CD4-positive, alpha-beta T cell treated with Interleukin-17A for 1 hour (primary cell): ENCODE data around the gene C6orf47.
A peak's percentile ranks its signal among the peaks of the same experiment; 100 is the strongest.
"Not testable (repeated sequence)": the region's sequence is repeated elsewhere in the genome, so short reads cannot be mapped to it uniquely, and the experiment has no call there.

Experiments used
- DNase-seq: peaks from one replicate; pipeline ENCODE4 v3.0.0-alpha.2; 2020

Gene C6orf47, protein sequence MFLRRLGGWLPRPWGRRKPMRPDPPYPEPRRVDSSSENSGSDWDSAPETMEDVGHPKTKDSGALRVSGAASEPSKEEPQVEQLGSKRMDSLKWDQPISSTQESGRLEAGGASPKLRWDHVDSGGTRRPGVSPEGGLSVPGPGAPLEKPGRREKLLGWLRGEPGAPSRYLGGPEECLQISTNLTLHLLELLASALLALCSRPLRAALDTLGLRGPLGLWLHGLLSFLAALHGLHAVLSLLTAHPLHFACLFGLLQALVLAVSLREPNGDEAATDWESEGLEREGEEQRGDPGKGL

DNA sequence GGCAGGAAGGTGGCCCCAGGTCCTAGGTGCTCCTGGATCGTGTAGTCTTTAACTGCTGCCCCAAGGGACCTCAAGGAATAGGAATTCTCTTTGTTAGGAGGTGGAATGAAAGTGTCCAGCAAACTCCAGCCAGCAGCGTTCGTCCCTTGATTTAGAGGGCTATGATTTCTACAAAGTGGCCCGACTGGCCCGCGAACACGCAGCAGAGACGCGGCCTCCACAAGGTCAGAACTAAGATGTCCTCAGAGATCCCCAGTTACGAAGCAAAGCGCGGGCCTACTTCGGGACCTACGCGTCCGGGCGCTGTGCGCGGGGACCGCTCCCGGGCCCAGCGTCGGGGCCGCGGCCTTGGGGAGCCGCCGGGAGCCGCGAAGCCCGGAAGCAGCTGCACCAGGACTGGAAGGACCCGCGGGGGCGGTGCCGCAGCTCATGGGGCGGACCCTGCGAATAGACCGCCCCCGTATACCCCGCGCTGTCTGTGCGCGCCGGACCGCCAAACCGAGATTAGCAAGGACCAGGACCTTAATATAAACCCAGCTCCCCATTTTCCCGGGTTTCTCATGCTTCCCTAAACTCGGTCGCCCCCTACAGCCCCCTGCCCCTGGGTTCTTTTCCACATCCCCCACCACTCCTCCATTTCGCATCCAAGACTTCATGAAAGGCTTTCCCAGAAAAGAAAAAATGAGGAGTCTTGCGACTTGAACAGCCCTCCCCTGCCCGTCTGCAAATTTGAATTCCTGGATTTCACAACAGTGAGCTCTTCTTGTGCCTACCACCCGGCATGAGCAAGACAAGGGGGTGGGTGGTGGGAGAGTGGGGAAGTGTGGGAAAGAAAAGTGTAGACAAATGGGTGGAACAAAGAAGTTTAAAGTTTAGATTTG, at the start of gene C6orf47:
Gene C6orf47, minus strand, starts transcription at position 398 of the 881 bp plus-strand sequence. CDS start 831 bp downstream, outside the sequence.
- peak; percentile 78 for DNase-seq

DNA sequence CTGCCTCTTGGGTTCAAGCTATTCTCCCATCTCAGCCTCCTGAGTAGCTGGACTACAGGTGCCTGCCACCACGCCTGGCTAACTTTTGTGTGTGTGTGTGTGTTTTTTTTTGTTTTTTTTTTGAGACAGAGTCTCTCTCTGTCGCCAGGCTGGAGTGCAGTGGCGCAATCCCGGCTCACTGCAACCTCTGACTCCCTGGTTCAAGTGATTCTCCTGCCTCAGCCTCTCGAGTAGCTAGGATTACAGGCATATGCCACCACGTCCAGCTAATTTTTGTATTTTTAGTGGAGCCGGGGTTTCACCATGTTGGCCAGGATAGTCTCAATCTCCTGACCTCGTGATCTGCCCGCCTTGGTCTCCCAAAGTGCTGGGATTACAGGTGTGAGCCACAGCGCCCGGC, 48.6 kb upstream of the C6orf47 start:
- DNase-seq, result not testable (repeated sequence)

DNA sequence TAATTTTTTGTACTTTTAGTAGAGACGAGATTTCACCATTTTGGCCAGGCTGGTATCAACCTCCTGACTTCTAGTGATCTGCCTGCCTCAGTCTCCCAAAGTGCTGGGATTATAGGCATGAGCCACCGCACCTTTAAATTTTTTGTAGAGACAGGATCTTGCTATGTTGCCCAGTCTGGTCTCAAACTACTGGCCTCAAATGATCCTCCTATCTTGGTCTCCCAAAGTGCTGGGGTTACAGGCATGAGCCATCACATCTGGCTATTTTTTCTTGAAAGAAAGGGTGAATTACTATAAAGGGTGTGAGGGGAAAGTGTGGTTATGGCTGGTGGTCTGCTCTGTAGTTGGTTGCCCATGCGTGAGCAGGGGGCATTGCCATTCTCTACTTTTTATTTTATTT, 47.6 kb upstream of the C6orf47 start:
- DNase-seq, result no peak

DNA sequence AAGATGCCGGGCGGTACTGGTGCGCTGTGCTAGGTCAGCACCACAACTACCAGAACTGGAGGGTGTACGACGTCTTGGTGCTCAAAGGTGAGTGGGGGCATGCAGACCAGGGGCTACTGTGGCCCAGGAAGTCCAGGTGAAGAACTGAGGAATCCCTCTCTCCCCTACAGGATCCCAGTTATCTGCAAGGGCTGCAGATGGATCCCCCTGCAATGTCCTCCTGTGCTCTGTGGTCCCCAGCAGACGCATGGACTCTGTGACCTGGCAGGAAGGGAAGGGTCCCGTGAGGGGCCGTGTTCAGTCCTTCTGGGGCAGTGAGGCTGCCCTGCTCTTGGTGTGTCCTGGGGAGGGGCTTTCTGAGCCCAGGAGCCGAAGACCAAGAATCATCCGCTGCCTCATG, 47.1 kb upstream of the C6orf47 start:
- no peak for DNase-seq

DNA sequence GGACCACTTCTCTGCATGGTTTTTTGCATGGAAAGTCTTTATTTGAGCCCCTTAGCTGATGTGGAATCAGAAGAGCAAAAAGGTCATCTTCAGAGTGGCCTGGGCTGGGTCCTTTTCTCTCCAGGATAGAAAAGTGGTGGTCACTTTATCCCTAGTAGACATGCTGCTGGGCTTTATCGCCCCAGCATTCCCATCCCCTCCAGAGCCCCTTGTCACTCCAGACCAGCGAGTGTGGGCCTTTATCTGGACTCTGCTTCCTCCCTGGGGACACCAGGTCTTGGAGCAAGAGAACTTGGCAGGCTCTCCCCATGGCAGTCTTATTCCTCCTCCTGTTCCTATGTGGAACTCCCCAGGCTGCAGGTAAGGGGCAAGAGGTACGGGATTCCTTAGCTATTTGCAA, 46.0 kb upstream of the C6orf47 start, which contains the start of gene LY6G6F:
Gene LY6G6F, plus strand, starts transcription at position 268 of the 400 bp plus-strand sequence. Its CDS starts 41 bp downstream, at position 309.
- no peak for DNase-seq

DNA sequence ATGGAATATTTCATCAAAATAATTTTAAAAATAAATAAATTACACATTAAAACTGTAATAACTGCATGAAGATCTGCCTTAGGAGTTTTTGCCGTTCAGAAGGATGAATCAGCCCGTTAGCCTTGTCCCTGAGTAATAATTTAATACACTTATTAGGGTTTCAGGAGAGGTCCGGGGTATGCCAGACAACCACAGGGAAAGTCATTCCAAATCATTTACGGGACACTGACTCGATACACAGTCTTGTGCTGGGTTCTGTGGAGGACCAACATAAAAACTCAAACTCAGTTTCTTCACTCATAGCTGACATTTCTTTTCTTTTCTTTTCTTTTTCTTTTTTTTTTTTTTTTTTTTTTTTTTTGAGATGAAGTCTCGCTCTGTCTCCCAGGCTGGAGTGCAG, 45.4 kb upstream of the C6orf47 start:
- DNase-seq, result no peak

DNA sequence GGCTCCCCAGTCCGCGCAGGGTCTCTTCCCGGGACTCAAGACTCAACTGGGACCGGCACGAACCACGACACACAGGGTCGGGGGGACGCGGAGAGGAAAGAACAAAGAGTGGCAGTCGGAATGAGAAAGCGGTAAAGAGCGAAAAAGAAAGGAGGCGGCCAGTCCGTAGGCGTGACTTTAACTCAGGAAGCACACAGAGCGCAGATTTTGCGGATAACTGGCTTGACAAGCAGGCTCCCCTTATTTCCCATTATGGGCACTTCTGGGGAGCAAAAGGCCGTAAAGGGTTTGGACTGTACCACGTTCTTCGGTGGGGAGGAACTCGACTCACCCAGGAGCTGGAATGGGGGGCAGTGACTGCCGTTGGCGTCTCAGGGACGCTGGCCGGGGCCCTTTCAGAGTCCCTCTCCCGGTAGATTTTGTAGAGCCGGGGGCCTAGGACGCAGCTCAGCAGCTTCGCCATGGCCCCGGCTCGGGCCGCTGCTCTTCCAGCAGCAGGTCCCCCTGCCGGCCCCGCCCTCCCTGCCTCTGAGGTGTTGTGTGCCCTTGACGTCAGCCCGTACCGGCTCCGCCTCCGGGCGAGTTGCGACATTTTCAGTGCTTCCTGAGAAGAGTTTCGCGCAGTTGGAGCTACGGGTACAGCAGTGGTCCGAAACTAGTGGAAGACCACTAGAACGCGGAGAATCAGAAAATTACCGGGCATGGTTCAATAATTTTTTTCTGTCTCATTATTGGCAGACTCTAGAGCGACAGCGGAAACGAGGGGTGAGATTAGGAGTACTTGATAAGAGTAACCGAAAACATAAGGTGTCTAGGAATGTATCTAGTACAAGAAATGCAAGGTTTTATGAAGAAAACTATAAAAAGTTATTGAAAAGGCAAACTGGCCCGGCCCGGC, 42.5 kb upstream of the C6orf47 start, which contains the start of gene ABHD16A:
Gene ABHD16A, minus strand, starts transcription at position 506 of the 898 bp plus-strand sequence. Its CDS starts 43 bp downstream, at position 463.
- DNase-seq, result peak; percentile 98

DNA sequence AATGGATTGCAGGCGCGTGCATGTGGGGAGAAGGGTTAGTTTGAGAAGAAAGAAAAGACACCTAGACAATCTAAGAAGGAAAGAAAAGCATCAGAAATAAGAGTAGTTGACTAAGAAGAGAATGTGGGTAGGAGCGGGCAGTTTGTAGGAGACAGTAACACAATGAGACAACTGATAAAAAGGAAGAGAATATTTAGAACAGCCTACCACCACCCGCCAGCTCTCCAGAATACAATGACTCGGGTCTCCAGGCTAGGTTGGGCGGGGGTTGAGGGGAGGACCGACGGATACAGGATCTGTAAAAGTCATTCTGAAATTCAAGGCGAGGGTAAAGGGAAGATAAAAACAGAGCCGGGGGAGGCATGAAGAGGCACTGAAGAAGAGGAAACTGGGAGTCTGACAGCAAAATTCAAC, 41.8 kb upstream of the C6orf47 start:
- peak; percentile 5 for DNase-seq

DNA sequence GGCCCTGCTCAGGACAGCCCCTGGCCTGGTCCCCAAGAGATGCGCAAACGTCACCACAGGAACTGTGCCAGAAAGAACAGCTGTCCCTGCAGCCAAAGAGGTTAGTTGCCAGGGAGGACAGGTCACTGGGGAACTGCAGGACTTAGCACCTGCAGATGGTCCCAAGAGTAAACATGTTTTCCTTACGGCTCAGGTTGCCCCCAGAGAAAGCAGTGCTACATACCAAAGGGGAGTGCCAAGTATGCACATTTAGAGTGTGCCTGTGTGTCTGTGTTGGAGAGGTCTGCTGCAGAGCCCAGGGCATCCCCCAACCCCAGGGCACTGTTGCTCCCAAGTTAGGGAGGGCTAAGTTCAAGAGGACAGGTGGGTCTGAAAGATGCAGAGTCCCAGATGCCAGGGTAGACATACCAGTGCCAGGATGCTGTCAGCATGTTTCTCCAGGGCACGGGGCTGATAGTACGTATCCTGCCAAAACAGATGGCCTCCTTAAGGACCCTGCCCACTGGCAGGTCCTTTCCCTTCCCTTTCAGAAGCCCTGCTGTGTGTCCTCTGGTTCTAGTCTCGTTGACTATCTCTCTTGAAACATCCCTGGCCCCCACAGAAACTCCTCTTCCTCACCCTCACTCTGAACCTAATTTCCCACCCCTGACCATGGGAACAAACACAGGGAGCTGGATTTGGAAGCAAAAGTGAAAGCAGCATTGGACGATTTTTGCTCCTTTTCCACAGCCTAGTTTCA, 41.3 kb upstream of the C6orf47 start:
- DNase-seq, result no peak

DNA sequence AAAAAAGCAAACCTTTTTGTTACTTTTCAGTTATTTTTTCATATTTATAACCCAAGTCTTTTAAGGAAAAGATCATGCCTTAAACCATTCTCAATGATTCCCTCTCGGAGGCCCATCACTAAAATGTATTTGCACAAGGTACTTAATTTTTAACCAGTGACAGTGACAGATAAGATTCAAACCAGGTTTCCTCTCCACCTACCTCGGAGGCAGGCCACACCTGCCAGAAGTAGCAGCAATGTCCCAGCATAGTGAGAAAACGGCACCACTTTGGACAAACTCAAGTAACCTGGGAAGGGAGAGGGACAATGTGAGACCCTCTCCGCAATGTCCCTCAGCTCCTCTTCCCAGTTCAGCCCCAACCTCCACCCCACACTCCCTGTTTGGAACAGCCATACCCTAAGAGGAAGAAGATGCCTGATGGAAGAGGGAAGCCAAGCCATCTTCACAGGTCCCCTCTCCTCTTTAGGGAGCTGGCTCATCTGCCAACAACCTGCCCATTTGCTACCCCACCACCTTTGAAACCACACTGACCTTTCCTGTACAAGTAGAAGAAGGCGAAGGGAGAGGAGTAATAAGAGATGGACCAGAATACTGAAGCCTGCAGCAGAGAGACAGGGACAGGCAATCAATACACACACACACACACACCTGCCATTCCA, 40.3 kb upstream of the C6orf47 start:
- DNase-seq, result no peak

DNA sequence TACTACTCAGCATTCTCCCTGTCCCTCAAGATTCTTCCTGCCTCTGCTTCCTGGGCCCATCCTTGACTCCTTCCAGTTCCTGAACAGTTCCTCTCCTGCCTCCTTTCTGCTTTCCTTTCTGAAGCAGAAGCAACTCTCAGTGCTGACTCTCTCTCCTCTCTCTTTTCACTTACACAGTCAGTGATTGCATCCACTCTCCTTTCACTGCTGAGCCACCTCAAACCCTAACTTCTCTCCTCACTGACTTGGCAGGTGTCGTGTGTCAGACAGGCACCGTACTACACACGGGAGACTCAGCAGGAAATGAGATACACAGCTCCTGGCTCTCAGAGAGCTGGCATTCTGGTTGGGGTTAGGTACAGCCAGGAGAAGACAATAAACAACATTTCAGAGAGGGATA, 37.0 kb upstream of the C6orf47 start:
- DNase-seq, result no peak

DNA sequence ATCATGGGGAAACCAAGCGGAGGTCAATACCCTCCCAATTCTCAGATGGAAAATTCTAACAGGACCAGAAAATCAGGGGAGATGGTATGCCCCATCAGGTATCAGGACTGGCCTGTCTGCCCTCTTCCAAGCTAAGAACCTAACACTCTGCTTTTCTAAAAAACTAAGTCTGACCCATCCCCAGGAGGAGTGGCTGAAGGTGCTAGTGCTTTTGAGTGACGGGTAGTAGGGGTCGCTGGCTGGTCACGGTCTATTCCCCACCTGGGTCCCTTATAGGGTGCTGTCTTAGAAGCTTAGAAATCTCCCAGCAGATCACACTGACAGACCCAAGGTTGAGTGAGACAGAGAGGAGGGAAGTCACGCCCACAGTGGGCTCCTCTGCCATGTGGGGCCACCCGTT, 33.0 kb upstream of the C6orf47 start:
- DNase-seq, result no peak

DNA sequence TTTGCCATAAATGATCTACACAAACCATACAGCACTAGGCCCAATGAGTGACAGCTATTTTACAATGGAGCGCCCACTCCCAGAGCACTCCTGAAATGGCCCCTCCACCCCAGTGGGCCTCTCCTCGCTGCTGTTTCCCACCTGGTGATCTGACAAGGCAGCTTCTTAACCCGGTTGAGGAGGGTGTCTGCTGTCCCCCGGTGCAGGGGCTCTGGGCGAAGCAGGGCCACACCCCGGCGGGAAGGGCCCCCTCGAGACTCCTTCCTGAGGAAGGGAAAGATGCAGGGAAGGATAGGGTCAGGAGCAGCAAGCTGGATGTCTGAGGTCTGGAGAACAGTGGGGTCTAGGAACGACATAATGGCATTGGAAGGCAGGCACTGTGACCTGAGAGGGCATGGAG, 32.3 kb upstream of the C6orf47 start:
- no peak for DNase-seq

DNA sequence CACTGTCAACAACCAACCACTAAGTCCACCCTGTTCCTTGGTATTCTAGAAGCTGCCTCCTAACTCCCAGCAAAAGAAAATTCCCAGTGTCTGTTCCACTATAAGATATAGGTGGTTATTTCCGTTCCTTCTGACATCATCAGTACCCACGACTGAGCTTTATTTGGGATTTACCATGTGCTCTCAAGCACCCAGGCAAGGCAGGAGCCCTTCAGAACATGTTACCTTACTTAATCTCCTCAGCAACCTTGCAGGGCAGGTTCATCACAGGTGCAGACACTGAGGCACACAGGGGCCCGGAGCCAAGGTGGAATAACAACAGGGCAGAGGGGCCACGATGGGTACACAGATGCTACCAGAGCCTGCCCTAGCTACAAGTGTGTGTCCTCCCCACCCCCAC, 31.8 kb upstream of the C6orf47 start:
- no peak for DNase-seq

DNA sequence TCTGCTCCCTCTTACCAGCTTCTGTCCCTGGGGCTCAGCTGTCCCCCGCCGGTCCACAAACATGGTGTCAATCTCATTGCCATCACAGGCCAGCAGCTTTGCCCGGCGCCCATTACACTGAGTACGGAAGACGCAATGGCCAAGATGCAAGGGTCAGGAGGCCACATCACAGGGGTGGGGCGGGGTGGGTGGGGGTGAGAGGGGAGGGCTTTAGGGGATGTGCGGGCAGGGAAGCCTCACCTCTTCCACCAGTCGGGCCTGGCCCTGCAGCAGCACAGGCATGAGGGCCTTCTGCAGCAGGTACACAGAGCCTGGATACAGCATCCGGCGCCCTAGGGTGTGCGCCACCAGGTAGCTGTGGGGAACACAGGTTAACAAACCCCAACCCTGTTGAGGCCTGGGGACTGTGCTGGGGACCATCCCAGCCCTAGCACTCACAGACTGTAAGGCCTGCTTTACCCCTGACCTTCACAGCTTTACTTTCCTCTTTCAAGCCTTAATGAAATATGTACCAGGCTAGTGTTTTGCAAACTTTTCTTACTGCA, 31.1 kb upstream of the C6orf47 start:
- no peak for DNase-seq

DNA sequence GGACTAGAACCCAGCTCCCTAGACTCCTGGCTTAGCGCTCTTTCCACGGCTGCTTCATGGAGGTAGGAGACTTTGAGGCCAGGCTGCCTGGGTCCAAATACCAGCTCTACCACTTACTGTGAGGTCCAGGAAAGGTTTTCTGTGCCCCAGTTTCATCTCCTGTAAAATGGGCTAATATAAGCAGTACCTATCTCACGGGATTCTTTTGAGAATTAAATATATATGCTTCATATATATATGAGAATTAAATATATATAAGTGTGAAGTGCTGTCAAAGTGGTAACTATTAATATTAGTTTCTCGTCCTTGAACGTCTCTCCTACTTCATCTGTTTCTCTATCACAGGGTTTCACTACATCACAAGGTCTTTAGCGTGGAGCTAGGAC, 30.5 kb upstream of the C6orf47 start:
- DNase-seq, result no peak

DNA sequence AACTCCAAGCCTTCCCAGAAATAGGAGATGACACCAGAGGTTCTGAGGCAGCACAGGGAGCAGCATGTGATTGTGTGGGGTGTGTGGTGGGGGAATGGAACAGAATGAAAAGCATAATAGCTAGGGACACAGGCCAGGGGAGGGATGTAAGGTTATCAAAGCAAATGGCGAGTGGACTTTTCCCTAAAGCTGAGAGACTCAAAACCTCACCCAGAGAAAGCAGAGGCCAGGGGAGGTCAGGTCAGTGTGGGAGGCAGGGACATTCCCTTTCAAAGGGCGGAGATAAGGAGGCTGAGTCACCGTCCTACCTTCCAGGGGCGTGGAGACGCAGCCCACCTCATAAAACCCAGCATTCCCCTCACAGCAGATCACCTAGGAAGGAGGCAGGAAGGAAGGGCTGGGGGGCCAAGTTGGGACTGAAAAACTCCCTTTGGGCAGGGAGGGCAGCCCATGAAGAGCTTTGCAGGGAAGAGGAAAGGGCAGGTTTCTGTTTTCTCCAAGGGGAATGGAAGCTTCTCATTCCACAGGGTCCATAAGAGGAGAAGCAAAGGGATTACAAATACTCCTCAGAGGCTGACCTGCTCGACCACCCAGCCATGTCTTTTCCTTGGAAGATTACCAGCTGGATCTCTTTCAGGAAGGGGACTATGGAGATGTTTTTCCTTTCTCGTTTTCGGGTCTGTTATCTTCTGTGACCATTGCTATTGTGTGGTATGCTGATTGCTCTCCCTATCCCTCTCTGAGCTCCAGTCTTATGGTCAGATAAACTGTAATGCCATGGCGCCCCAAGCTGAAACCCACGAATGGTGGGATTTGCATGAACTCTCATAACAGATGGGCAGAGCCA, 29.9 kb upstream of the C6orf47 start:
- DNase-seq, result no peak

DNA sequence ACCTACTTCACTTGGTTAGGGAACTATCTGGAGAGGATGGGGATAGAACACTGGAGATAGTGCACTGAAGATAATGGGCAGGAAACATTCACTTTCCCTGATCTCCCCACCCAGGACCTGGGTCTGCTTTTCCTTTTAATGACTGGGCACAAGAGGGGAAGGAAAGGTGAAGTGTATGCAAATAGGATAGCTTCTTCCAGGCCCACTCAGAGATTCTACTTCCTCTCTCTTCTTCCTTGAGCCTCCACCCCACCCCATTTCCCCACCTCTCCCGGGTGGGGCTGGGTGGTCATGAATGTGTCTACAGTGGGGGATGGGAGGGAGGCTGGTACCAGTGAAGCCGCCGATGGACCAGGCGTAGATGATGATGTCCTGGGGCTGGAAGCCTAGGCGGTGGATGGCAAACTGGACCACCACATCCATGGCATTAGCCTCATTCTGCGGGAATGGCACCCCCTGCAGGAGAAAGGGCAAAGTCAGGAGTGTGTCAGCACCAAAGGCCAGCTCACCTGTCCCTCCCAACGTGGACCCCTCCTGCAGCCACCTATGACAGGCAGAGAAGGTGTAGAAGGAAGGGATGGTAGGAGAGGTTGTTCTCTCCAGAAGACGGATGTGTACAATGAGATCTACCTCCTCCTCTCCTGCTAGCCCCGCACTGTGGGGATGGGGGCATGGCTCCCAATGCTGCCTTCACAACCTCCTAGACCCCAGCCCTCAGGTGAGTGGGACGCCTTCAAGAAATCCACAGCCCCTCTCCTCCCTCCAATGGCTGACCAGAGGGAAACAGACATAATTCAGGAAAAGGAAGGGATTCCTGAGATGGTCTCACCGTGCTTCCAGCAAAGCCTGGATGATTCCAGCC, 28.9 kb upstream of the C6orf47 start:
- DNase-seq, result no peak
